ENCODE results near the gene SLC17A7.
A peak's percentile ranks its signal among the peaks of the same experiment; 100 is the strongest.

SLC17A7 gene

DNA sequence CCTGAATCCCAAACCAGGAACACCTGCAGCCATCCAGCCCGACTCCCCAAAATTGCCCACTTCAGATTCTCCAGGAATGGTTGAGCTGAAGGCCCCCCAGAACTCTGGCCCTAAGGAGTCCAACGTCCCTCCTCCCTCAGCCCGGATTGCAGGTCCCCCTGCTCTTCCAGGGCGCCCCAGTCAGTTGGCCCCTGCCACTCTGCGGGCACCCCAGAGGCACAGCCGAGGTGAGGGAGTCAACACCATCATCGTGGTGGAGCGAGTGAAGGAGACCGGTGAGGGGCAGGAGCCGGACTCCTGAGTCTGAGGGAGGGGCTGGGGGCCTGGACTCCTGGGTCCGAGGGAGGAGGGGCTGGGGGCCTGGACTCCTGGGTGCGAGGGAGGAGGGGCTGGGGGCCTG, 14.0 kb downstream of the SLC17A7 start:
- DNase-seq (ENCODE audit: low spot score): no peak

- DNase-seq (ENCODE audit: low spot score): peak; percentile 38
These were observed 15.3 kb downstream of the SLC17A7 start for GRCh38 chr19:49425922-49426592.

DNA sequence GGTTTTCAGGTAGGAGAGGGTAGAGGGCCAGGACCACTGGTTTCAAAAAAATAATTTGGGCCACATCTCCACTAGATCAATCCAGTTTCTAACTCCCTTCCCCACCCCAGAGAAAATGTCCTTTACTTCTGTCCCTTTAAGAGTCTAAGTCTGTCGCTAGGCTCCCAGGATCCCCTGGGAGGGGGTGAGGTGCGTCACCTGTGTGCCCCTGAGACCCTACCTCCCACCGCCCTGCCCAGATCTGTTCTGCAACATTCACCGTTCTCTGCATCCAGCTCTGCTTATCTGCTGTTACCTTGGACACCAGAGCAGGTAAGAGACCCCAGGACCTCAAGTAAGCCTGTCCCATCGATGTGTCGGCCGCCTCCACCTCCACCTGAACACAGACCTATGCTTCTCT, 16.1 kb downstream of the SLC17A7 start, which contains the start of gene GFY:
Gene GFY (plus strand): TSS at position 211 of the 400 bp plus-strand sequence. CDS start 1,043 bp downstream, outside the sequence.
- DNase-seq (ENCODE audit: low spot score): no peak

DNA sequence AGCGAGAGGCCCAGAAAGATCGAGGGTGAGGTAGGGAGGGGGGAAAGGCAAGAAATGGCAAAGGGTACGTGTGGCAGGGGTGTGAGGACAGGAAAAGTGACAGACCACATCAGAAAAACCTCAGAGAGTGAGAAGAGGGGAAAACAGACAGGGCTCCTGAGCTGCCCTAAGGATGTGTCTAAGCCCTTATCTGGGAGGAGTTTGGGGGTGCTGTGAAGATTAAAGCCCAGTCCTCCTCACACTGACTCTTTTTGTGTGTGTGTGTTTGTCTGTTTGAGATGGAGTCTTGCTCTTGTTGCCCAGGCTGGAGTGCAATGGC, 17.4 kb downstream of the SLC17A7 start:
- DNase-seq (ENCODE audit: low spot score): no peak

DNA sequence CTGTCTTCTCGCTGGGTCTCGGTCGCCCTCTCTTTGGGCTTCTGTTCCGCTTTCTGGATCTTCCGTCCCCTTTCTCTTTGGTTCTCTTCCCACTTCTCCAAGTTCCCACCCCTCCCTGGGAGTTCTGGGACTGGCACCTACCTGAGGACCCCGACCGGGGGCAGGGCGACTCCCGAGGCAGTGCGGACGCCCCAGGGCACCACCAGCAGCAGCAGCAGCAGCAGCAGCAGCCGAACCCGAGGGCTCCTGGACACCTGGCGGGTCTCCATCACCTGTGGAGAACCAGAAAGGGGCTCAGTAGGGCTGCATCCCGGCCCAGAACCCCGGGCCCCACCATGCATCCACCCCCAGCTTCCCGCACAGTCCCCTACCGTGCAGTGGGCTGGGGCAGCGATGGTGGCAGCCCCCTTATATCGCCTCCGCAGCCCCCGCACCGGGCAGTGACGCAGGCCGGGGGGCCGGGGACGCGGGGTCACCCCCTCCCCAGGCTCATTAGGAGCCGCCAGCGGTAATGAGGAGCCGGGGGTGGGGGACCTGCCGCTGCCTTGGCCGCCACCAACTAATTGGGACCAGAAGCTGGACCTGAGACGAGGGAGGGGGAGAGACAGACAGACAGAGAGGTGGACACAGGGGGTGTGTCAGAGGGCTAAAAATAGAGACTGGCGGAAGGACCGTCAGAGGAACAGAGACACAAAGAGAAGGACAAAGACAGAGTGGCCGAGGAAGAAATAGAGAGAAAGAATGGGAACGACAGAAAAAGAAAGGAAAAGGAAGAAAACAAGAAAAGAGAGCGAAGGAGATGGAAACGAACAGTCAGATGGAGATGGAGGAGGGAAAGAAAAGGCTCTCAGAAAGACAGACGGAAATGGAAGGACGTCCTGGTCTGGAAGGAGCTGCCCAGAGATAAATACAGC, 18.0 kb downstream of the SLC17A7 start, which contains the start of gene PTH2:
Gene PTH2 (minus strand): TSS at position 371 of the 914 bp plus-strand sequence. CDS start 102 bp downstream, at position 269.
- DNase-seq (ENCODE audit: low spot score): no peak

DNA sequence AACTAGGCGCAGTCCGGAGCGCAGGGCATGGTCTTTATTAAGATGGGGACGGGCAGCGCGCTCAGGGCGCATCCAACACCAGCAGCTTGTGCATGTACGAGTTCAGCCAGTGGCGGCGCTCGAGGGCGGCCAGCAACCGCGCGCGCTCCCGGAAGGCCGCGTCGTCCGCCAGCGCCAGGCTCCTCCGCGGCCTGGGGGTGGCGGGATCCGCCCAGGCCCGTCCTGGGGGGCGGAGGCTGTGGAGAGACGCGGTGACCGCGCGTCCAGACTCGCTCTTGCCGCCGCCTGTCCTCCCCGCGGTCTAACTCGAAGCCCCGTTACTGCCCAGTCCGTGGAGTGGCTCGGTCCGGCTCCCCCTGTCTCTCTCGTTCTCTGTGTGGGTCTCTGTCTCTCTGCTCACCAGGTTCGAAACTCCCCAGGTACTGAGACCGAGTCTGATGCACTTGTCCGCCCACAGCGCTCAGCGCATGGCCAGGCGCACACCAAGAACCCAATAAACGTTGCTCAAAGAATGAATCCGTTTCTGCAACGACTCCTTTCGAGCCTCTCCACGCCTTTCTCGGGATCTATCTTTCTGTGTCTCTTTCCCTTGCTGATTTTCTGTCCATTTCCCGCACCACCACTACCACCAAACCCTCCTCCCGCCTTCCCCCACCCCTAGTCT, 18.8 kb downstream of the SLC17A7 start:
- no peak for DNase-seq (ENCODE audit: low spot score)

- DNase-seq (ENCODE audit: low spot score): no peak
These were observed 19.5 kb downstream of the SLC17A7 start for GRCh38 chr19:49421878-49422202.

DNA sequence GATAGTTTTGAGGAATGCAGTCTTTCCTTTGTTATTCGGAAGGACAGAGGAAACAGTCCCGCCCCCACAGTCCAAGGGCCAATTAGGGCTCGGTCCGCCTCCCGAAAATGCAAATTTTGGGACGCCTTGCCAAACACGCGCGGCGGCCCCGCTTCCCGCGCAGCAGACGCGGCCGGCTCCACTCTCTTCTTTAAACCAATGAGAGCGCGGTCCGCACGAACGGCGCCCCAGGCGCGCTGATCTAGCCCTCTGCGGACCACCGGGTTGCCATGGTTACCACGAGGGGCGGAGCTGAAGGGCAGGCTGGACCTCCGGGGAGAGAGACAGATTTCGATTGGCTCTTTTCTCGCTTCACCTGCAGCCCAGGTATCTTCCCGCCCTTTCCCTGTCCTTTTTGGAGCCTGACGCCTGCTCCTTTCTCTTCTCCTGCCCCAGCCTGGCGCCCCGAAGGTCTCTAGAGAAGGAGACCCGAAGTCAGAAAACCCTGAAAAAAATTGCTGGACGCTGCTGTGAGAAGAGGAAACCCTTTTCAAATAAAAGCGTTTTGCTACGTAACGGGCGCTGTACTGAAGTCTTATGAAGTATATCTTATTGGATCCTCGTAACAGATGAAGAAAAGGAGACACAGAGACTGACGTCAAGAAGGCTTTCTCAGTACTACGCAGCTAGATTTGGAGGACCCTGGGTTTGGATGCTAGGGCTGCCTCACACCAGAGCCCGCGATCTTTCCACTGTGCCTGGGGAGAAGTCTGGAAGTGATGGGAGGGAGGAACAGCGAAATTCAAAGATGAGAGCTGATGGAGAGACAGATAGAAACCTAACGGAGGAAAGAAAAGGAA, 20.1 kb downstream of the SLC17A7 start:
- DNase-seq (ENCODE audit: low spot score): peak; percentile 78

DNA sequence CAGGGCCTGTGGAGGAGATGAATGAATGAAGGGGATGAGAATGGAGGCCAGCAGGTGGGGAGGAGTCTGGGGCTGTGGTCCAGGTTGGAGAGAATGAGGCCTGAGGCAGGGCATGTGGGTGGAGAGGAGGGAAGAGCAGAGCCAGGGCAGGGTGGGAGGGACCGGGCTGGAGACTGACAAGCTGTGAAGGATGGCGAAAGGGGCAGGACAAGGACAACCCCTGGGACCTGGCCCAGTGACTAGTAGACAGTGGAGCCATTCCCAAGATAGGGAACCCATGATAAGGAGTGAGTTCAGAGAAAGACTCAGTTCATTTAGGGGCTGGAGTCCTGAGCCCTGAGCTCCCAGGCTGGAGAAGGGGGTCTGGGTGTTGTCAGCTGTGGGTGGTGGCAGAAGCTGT, 21.1 kb downstream of the SLC17A7 start:
- no peak for DNase-seq (ENCODE audit: low spot score)

DNA sequence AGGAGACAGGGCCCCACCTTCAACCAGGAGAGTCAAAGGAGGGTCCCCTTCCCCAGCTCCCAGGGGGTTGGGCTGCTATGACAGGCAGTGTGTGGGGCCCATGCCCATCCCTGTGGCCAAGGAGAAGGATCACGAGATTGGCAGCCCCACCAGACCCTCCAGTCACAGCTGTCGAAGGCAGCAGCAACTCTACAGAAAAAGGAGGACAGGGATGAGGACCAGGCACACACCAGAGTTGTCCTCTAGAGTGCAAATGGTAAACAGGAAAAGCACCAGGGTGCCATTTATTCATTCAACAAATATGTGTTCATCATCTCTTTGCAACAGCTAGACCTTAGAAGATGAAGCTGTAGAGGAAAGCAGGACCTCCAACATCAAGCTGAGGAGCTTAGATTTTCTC, 22.2 kb downstream of the SLC17A7 start:
- no peak for DNase-seq (ENCODE audit: low spot score)

DNA sequence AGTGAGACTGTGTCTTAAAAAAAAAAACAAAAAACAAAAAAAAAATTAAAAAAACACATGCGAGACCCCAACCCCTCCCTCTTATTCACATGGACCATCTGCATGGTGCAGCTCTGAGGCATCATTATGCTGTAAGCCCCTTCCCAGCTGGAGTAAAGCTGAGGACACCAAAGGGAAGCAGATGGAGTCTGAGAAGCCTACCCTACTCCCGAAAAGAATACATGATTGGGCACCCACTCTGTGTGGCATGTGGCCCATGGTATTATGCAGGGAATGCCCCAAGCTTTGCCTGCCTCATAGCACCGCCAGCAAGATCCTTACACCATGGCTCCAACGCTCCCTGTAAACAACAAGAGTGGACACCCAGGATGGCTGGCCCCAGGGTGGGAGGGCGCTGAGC, 22.8 kb downstream of the SLC17A7 start:
- DNase-seq (ENCODE audit: low spot score): no peak

- DNase-seq (ENCODE audit: low spot score): no peak
These were observed 24.2 kb downstream of the SLC17A7 start for GRCh38 chr19:49417088-49417487.

DNA sequence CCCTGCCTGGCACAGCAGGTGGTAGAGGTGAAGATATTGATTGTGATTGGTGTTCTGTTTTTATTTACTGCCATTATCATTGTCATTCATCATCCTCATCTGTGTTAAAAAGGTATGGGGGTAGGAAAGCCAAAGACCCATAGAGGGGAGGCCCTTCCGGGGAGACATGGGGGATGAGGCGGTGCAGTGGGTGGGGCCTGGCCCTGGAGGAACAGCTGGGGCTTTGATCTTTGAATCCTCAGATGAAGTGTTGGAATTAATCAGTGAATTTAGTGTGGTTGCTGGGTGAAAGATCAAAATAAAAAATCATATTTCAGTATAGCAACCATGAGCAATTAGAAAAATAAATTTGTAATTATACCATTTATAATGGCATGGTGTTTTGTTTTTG, 25.5 kb downstream of the SLC17A7 start:
- no peak for DNase-seq (ENCODE audit: low spot score)

- DNase-seq (ENCODE audit: low spot score): no peak
These were observed 26.1 kb downstream of the SLC17A7 start for GRCh38 chr19:49415102-49415809.

GRCh38 chr19:49414256-49414655, 27.1 kb downstream of the SLC17A7 start:
- no peak for DNase-seq (ENCODE audit: low spot score)

DNA sequence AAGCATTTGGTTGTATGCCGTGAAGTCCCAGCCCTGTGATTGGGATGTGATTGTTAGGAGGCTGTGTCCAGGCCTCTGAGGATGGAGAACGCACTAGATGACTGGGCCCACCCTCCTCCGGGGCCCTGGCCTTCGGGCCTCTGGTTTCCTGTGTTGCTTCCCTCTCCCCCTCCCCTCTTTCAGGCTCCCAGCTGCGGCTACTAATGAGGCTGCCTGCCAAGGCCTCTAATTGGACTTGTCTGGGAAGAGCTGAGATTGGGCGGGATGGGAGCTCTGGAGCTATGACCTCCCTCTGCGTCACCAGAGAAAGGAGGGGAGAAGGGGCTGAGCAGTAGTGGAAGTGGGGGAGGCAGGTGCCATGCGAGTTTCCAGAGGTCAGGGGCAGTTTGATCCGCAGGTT, 28.0 kb downstream of the SLC17A7 start:
- no peak for DNase-seq (ENCODE audit: low spot score)

GRCh38 chr19:49411681-49412326, 29.5 kb downstream of the SLC17A7 start:
- no peak for DNase-seq (ENCODE audit: low spot score)

- DNase-seq (ENCODE audit: low spot score): peak; percentile 69
These were observed 31.8 kb downstream of the SLC17A7 start for GRCh38 chr19:49409441-49410029.

DNA sequence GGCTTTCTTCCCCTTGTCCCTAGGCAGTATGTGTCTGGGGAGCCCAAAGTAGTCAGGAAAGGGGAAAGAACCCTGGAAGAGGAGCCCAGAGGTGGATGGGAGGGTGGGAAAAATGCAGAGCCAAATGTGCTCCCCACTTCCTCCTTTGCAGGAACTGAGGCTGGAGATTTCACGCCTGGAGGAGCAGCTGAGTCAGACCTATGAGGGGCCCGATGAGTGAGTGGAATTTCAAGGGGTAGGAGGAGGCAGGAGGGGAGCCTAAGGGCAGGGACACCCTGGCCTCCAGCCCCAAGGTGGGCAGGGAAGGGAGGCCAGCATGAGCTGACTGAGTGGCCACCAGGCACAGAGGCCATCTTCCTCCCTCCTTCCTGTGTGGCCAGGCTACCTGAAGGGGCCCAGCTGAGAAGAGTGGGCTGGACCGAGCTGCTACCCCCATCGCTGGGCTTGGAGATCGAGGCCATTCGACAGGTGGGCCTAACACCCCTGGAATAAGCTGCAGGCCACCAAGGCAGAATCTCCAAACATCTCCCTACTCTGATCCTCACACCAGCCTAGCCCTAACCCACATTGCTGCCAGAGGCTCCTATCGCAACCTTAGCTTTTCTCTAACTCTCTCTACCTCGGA, 32.4 kb downstream of the SLC17A7 start:
- DNase-seq (ENCODE audit: low spot score): no peak

DNA sequence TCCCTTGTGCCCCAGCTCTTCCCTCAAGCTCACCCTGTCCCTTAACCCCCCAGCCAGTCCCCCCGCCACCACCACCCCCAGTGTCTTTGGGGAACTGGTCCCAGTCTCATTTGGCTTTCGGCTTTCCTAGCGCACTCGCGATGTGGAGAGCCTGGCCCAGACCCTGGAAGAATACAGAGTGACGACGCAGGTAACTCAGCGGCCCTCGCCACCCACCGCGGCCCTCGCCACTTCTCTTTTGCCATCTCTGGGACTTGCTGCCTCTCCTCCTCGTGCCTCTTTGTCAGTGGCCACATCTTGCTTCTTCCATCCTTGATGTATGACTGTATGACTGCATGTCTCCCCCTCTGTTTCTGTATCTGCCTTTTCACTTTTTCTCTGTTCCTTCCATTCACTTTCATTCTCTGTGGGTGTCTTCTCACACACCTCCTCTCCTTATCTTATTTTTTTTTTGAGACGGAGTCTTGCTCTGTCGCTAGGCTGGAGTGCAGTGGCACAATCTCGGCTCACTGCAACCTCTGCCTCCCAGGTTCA, 33.8 kb downstream of the SLC17A7 start:
- no peak for DNase-seq (ENCODE audit: low spot score)
